HG03432 (cell line): ENCODE results near the gene ACKR2.

Source experiments
- ATAC-seq: cut with Tn5 transposase; IDR thresholded peaks from one replicate; pipeline ENCODE4 v1.9.1; 2021; ENCODE audit warnings: mild to moderate bottlenecking, moderate library complexity; ENCODE audit not compliant: unreplicated experiment

ACKR2 gene

DNA sequence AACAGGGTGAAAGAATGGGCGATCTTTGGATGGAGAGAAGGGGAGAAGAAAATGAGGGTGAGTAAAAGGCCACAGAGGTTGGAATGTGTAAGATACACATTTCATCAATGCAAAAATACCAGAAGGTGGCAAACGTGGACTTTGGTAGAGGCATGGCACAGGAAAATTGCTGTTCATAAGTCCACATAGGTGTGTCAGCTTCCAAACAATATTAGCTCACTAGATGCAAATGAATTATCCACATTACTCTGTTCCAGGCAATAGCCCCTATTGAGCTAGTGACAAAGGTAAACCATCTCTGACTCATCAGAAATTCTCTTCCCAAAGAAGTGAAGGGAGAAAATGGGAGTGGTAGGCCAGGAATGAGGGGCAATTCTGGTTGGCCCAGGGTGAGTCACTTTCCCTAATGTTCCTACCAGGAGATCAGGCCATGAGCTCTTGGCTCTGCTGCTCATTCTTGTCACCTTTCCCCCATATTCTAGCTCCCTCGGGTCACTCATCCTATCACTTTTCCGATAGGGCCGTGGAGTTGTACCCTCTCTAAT lies 19.9 kb downstream of the ACKR2 start:
- no peak for ATAC-seq

GRCh38 chr3:42829628-42830436 lies 20.6 kb downstream of the ACKR2 start:
- no peak for ATAC-seq

- no peak for ATAC-seq
Measured at GRCh38 chr3:42830437-42831320, 21.4 kb downstream of the ACKR2 start.

DNA sequence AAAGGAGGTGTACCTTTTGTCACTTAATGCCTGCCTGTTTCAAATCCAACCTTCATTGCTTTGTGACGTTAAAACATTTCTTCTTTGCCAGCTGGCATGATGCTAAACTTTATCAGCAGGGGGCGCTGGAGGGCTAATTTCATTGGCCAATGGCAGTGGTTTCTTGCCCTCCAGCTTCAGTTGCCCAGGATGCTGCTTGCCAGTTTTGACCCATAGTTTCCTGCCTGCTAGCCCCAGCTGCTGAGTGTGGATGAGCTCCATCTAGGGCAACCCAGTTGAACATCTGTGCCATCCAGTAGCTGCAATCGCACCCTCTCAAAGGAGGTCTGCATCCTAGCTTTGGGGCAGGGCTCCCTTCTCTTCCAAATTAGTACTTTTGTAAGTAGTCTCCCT lies 22.1 kb downstream of the ACKR2 start:
- peak; percentile 57 for ATAC-seq

- no peak for ATAC-seq
Measured at GRCh38 chr3:42836150-42837123, 27.2 kb downstream of the ACKR2 start.

DNA sequence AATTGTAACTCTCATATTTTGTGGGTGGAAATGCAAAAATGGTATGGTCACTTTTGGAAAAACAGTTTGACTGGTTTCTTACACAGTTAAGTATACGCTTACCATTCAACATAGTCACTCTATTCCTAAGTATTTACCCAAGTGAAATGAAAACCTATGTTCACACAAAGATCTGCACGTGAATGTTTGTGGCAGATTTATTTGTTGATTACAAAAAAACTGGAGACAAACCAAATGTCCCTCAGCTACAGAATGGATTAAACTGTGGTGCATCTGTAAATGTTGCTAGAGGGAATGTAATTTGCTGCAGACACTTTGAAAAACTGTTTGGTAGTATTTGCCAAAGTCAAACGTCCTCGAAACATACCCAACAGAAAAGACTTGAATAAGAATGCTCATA lies 29.3 kb downstream of the ACKR2 start:
- no peak for ATAC-seq

DNA sequence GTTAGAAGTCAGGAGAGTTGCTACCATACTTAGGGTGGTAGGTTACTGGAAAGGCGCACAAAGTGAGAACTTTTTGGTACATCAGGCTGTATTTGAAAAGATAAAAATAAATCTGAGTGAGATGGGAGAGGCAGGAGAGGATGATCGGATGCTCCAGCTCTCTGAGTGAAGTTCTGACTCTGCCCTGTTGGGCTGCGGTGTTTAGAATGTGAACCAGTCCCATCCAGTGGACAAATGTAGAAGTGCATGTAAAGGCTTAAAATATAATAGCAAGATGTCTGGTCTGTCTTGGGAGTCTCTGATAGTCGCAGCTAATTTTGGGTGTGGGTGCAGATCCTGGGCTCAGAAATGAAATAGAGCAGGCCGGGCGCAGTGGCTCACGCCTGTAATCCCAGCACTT lies 30.4 kb downstream of the ACKR2 start:
- peak; percentile 97 for ATAC-seq

DNA sequence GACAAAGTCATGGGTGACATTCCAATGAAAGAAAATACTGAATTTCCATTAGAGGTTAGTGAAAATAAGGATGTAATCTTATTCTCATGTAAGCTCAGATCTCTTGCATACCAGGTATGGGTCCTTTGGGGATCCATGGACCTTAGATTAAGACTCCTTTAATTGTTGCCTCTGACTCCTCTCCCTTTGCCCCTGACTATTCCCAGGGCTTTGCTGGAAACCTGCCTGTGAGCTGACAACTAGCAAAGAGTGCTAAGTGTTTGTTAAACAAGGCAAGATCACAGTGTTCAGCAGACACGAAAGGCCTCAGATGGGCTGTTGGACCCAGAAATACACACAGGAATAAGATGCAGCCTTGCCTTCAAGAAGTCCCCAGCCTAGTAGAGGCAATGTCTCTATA lies 32.1 kb downstream of the ACKR2 start:
- ATAC-seq: no peak

- ATAC-seq: no peak
Measured at GRCh38 chr3:42843713-42844411, 34.6 kb downstream of the ACKR2 start.

DNA sequence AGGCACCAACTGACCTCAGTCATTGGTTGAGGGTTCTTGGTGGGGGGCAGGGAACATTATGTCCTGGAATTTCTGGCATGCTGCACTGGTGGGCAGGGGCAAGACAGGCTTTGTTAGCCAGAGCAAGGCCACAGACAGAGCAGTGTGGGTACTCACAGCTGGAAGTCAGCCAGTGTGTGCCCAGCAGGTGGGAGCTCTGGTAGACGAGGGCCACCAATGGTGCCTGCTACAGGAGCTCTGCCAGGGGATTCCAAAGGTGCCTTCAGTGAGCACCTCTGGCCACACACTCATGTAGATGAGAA lies 35.1 kb downstream of the ACKR2 start:
- no peak for ATAC-seq

- no peak for ATAC-seq
Measured at GRCh38 chr3:42844815-42845214, 35.6 kb downstream of the ACKR2 start.

DNA sequence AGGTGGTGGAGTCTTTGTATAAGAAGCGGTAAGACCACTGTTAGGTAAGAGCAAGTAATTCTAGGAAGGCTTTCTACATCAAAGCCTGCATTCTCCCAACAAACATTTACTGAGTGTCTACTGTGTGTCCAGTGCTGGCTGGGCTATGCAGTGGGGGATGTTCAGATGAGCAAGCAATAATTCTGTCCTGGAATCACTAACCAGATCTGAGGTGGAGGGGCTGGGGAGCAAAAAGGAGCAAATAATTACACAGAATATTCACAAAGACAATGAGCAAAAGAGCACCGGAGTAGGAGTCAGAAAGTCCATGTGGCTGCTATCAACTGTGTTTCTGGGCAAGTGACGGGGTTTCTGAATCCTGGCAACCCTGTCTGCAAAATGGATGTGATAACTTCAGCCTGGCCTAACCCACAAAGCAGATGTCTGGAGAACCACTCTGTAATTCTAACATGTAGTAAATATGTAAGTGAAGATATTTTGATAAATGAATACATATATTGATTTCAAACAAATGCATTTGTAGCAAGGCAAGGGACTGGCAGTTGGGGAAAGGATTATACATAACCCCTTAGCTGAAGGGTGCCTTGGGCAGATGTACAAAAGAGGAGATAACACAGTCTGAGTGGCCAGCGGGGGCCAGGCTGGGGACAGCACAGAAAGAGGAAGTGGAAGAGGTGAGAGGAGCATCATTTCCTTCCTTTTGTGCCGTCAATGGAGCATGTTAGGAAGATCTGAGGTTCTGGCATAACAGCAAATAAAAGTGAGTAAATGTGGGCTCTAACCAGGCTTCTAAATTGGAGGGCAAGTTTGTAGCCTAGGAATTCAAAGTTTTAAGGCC lies 37.7 kb downstream of the ACKR2 start:
- peak; percentile 71 for ATAC-seq

GRCh38 chr3:42847731-42848130 lies 38.5 kb downstream of the ACKR2 start:
- ATAC-seq: no peak

- ATAC-seq: no peak
Measured at GRCh38 chr3:42849017-42849416, 39.8 kb downstream of the ACKR2 start.

GRCh38 chr3:42850263-42850662 lies 41.0 kb downstream of the ACKR2 start:
- ATAC-seq: no peak

DNA sequence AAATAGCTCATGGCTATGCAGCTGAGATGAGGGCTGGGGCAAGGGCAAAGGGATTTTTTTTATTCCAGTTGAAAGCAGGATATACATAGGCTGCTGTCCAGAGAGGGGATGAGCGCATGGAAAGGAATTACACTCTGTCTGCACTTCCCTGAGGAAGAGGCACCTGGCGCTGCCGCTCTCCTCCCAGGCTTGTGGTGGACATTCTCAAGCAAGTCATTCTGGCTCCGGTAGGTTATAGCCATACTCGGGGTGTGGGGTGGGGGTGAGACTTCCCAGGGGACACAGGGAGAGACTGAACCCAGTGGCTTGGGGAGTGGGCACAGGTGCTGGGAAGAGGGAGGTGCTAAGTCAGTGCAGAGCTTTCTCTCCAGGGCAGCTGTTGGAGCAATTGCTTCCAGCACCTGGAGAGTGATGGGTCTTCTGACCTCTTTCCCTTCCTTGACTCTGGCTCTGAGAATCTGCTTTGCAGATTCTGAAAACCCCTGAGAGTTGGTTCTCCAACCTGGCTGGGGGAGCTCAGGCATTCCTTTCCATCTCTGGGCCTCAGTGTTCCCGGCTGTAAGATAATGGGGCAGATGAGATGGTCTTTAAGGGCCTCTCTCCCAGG lies 42.1 kb downstream of the ACKR2 start:
- no peak for ATAC-seq

- no peak for ATAC-seq
Measured at GRCh38 chr3:42852441-42852840, 43.2 kb downstream of the ACKR2 start.

- ATAC-seq: no peak
Measured at GRCh38 chr3:42853056-42853455, 43.8 kb downstream of the ACKR2 start.

GRCh38 chr3:42853739-42854302 lies 44.6 kb downstream of the ACKR2 start:
- ATAC-seq: no peak
